ENCODE measurements around the gene CXCL14. TPM values are rescaled to one million over a fixed set of nuclear protein-coding genes. Genes with fewer than 3 reads are reported as not detected.

Gene CXCL14
- total and polyA plus RNA-seq, 2 donors from 2014 or later, result 104 to 414 TPM

DNA sequence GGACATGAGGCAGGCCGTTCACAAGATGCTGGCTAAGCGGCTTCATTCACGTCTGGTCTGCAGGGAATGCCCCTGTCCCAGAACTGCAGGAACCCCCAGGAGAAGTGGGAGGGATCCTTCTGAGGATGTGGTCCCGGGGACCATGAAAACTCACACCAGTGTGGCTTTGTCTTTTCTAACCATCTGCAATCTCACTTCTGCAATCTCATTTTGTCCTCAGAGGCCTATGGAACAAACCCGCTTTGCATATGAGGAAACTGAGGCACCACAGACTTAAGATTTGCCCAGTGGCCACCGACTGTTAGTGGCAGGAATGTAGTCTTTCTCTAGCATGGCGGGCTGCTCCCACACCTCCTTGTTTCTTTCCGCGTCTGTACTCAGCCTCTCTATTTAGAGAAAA lies 6.9 kb downstream of the CXCL14 start:
- Histone ChIP-seq H3K27me3 (ENCODE audit: control insufficient read depth, insufficient read depth, low read length) (no peaks in the 10 kb centered on the region), H3K36me3 (ENCODE audit: control insufficient read depth in 2 of 3, insufficient read depth in 3 of 3, low read length in 3 of 3) (peaks cover 0 to 8% (median 0%) of the 10 kb centered on the region in 3 donors), H3K9ac (ENCODE audit: low read length in 3 of 3) (no peak overlapping the region), H3K9me3 (ENCODE audit: control insufficient read depth in 2 of 3, insufficient read depth in 1 of 3, low read length in 3 of 3) (no peaks in the 10 kb centered on the region), H3K4me1 (ENCODE audit: control insufficient read depth in 2 of 3, insufficient read depth in 2 of 3, low read depth in 1 of 3, low read length in 3 of 3) (peaks cover 0 to 45% (median 35%) of the 10 kb centered on the region in 3 donors), H3K4me3 (ENCODE audit: low read length in 3 of 3) (no peak overlapping the region), H3K27ac (ENCODE audit: low read depth in 2 of 2, low read length in 2 of 2) (no peak overlapping the region)
- TF ChIP-seq, protein P1, sequence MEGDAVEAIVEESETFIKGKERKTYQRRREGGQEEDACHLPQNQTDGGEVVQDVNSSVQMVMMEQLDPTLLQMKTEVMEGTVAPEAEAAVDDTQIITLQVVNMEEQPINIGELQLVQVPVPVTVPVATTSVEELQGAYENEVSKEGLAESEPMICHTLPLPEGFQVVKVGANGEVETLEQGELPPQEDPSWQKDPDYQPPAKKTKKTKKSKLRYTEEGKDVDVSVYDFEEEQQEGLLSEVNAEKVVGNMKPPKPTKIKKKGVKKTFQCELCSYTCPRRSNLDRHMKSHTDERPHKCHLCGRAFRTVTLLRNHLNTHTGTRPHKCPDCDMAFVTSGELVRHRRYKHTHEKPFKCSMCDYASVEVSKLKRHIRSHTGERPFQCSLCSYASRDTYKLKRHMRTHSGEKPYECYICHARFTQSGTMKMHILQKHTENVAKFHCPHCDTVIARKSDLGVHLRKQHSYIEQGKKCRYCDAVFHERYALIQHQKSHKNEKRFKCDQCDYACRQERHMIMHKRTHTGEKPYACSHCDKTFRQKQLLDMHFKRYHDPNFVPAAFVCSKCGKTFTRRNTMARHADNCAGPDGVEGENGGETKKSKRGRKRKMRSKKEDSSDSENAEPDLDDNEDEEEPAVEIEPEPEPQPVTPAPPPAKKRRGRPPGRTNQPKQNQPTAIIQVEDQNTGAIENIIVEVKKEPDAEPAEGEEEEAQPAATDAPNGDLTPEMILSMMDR (IDR thresholded peaks at IDR 0.05; ENCODE audit: borderline replicate concordance, extremely low read depth, insufficient read depth), result no peak
- intact Hi-C loops (cut with DNase I), result no loop called here
- FAIRE-seq, result no peak
- no peak for DNase-seq

DNA sequence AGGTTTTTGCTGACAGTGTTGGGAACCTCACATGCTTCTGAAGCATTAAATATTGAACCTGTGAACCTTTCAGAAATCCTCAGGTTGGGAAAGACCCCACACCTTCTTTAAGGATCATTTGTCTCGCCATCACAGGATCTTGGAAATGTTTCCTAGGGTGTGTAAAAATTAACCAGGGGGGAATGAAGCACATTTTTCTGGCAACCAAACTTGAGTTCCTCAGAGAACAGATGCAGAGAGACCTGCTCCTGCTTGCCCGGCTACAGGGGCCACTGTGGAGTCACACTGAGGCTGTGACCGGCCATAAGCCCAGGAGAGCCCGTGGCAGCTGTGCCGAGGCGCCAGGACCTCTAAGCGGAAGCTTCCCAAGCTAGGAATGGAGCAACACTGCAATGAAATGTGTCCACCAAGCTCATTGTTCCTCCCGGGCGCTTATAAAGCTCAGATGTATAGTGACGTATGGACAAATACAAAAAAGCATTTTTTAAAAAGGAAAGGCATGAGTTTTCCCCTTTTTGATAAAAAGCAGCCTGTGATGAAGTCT lies 7.7 kb downstream of the CXCL14 start:
- TF ChIP-seq, protein P1 (IDR thresholded peaks at IDR 0.05; ENCODE audit: borderline replicate concordance, extremely low read depth, insufficient read depth), result no peak
- peak in 2 of 5 donors; percentile 34 to 43 for DNase-seq
- FAIRE-seq, result no peak

DNA sequence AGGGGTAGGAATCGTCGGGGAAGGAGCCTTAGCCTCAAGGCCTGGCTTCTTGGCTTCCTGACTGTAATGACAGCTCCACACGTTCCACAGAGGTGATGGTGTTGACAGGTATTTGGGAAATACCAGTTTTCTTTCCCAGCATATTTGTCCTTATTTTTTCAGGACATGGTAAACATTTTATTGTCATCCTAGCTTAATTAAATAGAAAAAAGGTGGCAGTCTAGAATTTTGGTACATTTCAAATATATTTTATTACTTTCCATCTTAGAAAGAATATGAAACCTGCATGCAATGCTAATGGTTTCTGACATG lies 8.4 kb downstream of the CXCL14 start:
- TF ChIP-seq, protein P1 (IDR thresholded peaks at IDR 0.05; ENCODE audit: borderline replicate concordance, extremely low read depth, insufficient read depth), result no peak
- DNase-seq, result no peak
- Histone ChIP-seq H3K36me3 (ENCODE audit: control insufficient read depth in 2 of 3, insufficient read depth in 3 of 3, low read length in 3 of 3) (peaks cover 0 to 8% (median 0%) of the 10 kb centered on the region in 3 donors), H3K27me3 (ENCODE audit: control insufficient read depth, insufficient read depth, low read length) (no peaks in the 10 kb centered on the region), H3K9me3 (ENCODE audit: control insufficient read depth in 2 of 3, insufficient read depth in 1 of 3, low read length in 3 of 3) (no peaks in the 10 kb centered on the region), H3K9ac (ENCODE audit: low read length in 3 of 3) (no peak overlapping the region), H3K27ac (ENCODE audit: low read depth in 2 of 2, low read length in 2 of 2) (peak overlapping the region; percentile 32 to 52), H3K4me1 (ENCODE audit: control insufficient read depth in 2 of 3, insufficient read depth in 2 of 3, low read depth in 1 of 3, low read length in 3 of 3) (peaks cover 0 to 47% (median 40%) of the 10 kb centered on the region in 3 donors), H3K4me3 (ENCODE audit: low read length in 3 of 3) (no peak overlapping the region)
- no peak for FAIRE-seq
- intact Hi-C loops (cut with DNase I), result no loop called here

More for the DNA sequence above, 7.7 kb downstream of the CXCL14 start:
- Histone ChIP-seq H3K27me3 (ENCODE audit: control insufficient read depth, insufficient read depth, low read length) (no peaks in the 10 kb centered on the region), H3K9me3 (ENCODE audit: control insufficient read depth in 2 of 3, insufficient read depth in 1 of 3, low read length in 3 of 3) (no peaks in the 10 kb centered on the region), H3K27ac (ENCODE audit: low read depth in 2 of 2, low read length in 2 of 2) (peak overlapping the region; percentile 11 to 72), H3K36me3 (ENCODE audit: control insufficient read depth in 2 of 3, insufficient read depth in 3 of 3, low read length in 3 of 3) (peaks cover 0 to 8% (median 0%) of the 10 kb centered on the region in 3 donors), H3K4me3 (ENCODE audit: low read length in 3 of 3) (no peak overlapping the region), H3K4me1 (ENCODE audit: control insufficient read depth in 2 of 3, insufficient read depth in 2 of 3, low read depth in 1 of 3, low read length in 3 of 3) (peaks cover 0 to 49% (median 38%) of the 10 kb centered on the region in 3 donors), H3K9ac (ENCODE audit: low read length in 3 of 3) (no peak overlapping the region)
- intact Hi-C loops (cut with DNase I), result no loop called here
